GM20431 (cell line): ENCODE measurements around the gene KRTAP2-3.
"Not testable (repeated sequence)": the region's sequence is repeated elsewhere in the genome, so short reads cannot be mapped to it uniquely, and the experiment has no call there.

Source experiments
- in situ Hi-C: fragments of 300-500 bp; cut with MseI, MboI; formaldehyde crosslinking; loops from one replicate; pipeline ENCODE4 v1.15.0; 2020; ENCODE audit warnings: low sequenced_read_pairs; ENCODE audit not compliant: unreplicated experiment

Gene KRTAP2-3

DNA sequence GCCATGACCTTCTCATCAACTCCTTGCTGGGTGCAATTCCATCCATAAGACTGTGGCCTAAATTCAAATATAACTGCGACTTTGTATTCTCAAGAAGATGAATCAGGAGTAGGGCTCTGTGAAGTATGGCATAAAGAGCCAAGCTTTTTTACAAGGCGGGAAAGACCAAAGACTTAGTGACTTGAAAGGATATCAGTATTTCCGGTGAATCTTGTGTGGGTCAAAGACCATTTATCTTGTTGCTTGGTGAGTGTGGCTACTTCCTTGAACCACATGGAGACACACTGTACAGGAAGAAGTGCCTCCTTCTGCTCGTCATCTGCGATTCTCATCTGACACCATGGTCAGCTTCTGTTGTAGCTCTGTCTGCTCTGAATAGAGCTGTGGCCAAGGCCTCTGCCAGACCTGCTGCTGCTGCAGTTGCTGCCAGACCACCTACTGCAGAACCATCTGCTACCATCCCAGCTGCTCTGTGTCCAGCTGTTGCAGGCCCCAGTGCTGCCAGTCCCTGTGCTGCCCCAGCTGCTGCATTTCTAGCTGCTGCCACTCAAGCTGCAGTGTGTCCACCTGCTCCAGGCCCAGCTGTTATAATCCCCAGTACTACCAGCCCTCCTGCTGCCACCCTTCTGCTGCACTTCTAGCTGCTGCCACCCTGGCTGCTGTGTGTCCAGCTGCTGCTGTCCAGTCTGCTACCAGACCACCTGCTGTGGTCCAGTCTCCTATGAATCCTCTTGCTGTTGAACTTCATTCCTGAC lies 11.9 kb upstream of the KRTAP2-3 start:
- in situ Hi-C loops: no loop called here

- in situ Hi-C loops: no loop called here
Measured at GRCh38 chr17:41069031-41069430, 9.1 kb upstream of the KRTAP2-3 start.

GRCh38 chr17:41067281-41067680 lies 7.4 kb upstream of the KRTAP2-3 start:
- in situ Hi-C loops: no loop called here

DNA sequence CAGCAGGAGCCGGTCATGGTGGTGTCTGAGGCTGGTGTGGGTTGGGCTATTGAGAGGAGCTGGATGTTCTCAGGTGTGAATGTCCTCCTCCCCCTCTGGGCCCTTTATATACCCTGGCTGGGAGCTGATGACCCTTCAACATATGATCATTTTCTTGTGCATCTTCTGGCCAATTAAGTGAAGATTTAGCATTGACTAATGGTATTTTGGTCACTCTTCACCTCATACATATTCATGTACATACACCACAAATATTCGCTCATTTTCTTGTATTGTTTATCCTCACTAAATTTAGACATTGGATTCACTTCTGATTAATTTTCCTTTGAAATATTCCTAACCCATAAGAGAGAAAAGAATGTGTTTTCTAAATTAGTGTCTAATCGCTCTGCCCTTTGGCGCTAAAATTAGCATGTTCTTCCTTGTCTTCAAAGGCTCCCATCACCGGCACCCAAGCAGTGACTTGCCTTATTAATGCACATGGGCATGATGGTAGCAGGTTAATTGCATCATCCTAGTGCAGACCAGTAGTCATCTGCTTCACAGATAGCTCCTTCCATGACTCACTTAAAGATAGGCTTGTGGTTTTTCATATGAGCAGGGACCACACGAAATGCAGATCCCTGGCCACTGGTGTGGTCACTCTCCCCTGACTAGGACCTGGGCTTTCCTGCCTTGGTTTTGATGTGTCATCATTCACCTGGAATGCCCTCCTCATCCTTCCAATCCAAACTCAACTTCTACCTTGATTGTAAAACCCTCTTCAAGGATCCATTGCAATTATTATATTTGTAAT lies 6.1 kb upstream of the KRTAP2-3 start, which contains the start of gene KRTAP2-4:
Gene KRTAP2-4, minus strand, starts transcription at position 51 of the 796 bp plus-strand sequence. Its CDS starts 34 bp downstream, at position 17.
- in situ Hi-C loops: no loop called here

GRCh38 chr17:41065016-41065689 lies 5.2 kb upstream of the KRTAP2-3 start:
- in situ Hi-C loops: not testable (repeated sequence)

GRCh38 chr17:41064301-41064700 lies 4.4 kb upstream of the KRTAP2-3 start:
- in situ Hi-C loops: no loop called here

DNA sequence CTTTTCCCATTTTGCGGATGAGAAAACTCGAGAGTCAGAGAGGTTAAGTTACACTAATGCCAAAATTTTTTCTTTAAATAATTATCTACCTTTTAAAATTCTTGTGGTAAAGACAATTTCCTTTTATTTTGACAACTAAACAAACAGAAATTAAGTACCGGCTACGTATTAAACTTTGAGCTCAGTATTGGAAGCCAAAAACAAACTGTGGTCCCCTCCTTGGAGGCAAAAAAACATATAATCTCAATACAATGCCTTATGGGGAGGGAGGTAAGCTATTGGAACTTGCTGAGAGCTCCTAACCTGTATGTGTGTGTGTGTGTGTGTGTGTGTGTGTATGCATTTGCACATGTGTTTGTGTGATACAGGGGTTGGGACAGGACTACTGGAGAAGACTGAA lies 3.5 kb upstream of the KRTAP2-3 start:
- in situ Hi-C loops: no loop called here

DNA sequence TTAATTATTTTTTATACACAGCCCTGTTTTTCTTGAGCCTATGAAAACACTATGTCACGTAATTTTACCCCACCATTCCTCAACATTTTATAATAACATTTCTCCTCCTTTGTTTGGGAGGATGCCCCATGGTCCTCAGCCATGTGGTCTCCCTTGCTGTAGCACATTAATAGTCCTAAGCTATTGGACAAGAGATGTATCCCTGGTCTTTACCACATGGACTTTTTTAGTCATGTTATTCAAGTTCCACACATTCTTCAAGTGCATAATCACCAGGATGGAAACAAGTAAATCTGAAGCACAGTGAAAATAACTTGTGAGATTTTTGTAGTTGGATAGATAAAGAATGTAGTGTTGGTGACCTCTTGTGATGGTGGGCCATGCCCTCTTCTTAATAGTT lies 2.0 kb upstream of the KRTAP2-3 start:
- in situ Hi-C loops: no loop called here

DNA sequence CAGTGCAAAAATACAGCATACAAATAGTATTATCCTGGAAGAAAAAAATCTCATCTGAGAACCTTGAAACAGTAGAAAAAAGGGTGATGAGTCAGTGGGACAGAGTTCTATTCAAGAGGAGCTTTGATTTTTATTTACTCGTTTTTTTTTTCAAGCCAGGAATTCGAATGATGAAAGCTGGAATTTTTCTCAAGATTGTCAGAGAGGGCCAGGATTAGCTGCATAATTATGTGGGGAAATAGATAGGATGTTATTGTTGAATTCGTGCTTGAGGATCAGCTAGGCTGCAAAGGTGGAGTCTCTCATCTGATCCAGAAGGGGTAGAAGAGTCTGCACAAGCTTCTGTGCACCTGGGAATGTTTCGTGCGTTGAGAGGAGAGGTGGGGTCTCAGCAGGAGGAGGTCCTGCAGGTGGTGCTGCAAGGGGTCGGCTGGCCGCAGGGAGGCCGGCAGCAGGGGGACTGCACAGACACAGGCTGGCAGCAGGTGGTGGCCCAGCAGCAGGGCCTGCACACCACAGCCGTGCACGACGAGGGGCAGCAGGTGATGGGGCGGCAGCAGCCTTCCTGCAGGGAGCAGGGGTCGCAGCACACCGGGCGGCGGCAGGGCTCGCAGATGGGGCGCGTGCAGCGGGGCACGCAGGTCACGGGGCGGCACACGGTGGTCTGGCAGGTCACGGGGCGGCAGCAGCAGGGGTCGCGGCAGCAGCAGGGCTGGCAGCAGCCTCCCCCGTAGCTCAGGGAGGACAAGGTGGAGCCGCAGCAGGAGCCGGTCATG lies 450 bp downstream of the KRTAP2-3 start:
- in situ Hi-C loops: not testable (repeated sequence)

DNA sequence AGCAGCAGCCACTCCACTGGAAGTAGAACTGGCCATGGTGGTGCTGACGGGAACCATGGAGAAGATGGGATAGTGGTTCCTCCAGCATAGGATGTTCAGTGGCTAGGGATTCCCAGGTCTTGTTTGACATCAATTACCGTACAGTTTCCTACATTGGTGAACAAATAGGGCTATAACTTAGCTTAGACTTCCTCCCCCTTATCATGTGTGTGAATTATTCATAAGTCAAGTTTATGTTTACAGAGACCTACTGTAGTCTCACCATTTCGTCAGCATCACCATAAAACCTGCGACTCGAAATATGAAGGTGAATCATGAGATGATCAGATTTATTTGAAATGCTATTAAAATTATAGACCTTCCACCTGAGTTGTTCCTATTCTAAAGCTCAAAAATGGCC lies 1.2 kb downstream of the KRTAP2-3 start:
- in situ Hi-C loops: no loop called here

DNA sequence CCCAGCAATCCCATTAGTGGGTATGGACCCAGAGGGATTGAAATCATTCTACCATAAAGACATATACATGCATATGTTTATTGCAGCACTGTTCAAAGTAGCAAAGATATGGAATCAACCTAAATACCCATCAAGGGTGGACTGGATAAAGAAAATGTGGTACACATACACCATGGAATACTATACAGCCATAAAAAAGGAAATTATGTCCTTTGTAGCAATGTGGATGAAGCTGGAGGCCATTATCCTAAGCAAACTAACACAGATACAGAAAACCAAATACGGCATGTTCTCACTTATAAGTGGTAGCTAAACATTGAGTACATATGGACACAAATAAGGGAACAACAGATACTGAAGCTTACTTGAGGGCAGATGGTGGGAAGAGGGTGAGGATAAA lies 2.4 kb downstream of the KRTAP2-3 start:
- in situ Hi-C loops: no loop called here

DNA sequence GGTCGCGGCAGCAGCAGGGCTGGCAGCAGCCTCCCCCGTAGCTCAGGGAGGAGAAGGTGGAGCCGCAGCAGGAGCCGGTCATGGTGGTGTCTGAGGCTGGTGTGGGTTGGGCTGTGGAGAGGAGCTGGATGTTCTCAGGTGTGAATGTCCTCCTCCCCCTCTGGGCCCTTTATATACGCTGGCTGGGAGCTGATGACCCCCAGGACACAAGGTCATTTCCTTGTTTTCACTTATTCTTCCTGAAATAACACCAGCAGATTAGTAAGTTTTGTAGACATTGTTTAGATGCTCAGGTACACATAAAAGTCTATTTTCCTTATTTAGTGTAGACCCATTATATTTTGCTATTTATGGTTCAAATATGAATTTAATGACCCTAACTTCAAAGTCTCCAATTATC lies 4.8 kb downstream of the KRTAP2-3 start, which contains the start of gene KRTAP2-2:
Gene KRTAP2-2, minus strand, starts transcription at position 101 of the 400 bp plus-strand sequence. Its CDS starts 19 bp downstream, at position 82.
- in situ Hi-C loops: not testable (repeated sequence)

DNA sequence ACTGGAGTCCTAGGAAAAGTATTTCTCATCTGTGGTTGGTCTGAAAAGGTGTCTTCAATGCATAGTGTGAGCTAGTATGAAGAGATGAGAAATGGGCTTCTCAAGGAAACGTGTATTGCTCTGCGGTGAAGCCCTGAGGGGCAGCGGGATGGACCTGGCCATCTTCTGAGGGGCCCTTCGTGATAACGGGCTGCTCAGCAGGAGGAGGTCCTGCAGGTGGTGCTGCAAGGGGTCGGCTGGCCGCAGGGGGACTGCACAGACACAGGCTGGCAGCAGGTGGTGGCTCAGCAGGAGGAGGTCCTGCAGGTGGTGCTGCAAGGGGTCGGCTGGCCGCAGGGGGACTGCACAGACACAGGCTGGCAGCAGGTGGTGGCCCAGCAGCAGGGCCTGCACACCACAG lies 5.4 kb downstream of the KRTAP2-3 start:
- in situ Hi-C loops: not testable (repeated sequence)

- in situ Hi-C loops: no loop called here
Measured at GRCh38 chr17:41054025-41054424, 5.9 kb downstream of the KRTAP2-3 start.

GRCh38 chr17:41052566-41052965 lies 7.3 kb downstream of the KRTAP2-3 start:
- in situ Hi-C loops: no loop called here

DNA sequence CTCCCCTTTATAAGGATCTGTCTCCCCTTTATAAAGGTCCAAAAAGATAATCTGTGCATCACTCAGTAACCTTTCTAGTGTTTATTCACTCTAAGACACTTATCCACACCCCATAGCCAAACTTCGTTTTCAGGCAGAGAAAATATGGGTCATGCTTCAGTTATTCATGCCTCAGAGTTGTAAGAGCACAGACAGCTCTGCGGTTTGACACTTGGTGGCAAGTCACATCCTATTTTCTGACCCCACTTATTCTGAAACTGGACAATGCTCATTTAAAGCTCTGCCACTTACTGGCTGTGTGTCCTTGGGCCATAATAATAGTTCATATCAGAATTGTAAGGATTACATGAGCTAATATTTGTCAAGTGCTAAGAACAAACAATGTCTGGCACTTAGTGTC lies 10.8 kb downstream of the KRTAP2-3 start:
- in situ Hi-C loops: no loop called here

GRCh38 chr17:41048441-41048840 lies 11.5 kb downstream of the KRTAP2-3 start:
- in situ Hi-C loops: no loop called here

DNA sequence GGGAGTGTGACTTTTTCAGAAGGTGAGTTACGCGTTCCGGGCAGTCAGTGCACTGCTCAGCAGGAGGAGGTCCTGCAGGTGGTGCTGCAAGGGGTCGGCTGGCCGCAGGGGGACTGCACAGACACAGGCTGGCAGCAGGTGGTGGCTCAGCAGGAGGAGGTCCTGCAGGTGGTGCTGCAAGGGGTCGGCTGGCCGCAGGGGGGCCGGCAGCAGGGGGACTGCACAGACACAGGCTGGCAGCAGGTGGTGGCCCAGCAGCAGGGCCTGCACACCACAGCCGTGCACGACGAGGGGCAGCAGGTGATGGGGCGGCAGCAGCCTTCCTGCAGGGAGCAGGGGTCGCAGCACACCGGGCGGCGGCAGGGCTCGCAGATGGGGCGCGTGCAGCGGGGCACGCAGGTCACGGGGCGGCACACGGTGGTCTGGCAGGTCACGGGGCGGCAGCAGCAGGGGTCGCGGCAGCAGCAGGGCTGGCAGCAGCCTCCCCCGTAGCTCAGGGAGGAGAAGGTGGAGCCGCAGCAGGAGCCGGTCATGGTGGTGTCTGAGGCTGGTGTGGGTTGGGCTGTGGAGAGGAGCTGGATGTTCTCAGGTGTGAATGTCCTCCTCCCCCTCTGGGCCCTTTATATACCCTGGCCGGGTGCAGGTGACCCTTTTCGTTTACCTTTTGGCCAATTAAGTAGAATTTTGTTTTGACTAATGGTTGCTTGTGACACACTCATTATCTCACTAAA lies 13.0 kb downstream of the KRTAP2-3 start, which contains the start of gene KRTAP2-1:
Gene KRTAP2-1, minus strand, starts transcription at position 582 of the 731 bp plus-strand sequence. Its CDS starts 49 bp downstream, at position 533.
- in situ Hi-C loops: not testable (repeated sequence)

DNA sequence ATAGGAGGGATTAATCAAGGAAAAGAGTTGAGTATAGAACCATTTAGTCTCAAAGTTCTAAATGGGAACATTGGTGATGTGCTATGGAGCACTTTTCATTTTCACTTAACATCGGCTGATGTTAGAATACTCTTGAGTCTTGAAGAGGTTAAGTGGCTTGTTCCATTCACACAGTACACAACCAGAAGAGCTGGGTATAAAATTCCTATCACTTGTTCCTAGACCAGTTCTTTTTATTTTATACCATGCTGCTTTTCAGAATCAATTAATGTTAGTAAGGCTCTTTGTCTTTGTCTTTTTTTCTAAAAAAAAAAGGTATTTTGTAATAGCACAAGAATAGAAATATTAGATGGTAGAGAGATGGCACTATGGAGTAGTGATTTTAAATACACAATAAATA lies 17.0 kb downstream of the KRTAP2-3 start:
- in situ Hi-C loops: no loop called here
